HG03378 (cell line): ENCODE results near the gene OBSCN.

ENCODE experiments used
- ATAC-seq: cut with Tn5 transposase; IDR thresholded peaks from one replicate; pipeline ENCODE4 v1.9.1; 2021; ENCODE audit warnings: mild to moderate bottlenecking, moderate library complexity; ENCODE audit not compliant: unreplicated experiment

OBSCN gene

GRCh38 chr1:228207851-228208821, at the start of gene OBSCN:
Gene OBSCN (plus strand): TSS chr1:228208044. CDS start chr1:228211784, 3,740 bp downstream.
- no peak for ATAC-seq

GRCh38 chr1:228158151-228159007, 49.5 kb upstream of the OBSCN start:
- ATAC-seq: no peak

GRCh38 chr1:228159008-228159665, 48.7 kb upstream of the OBSCN start:
- ATAC-seq: no peak

- no peak for ATAC-seq
Measured at GRCh38 chr1:228160201-228160761, 47.6 kb upstream of the OBSCN start.

GRCh38 chr1:228161362-228161761, 46.5 kb upstream of the OBSCN start:
- ATAC-seq: no peak

- ATAC-seq: no peak
Measured at GRCh38 chr1:228161866-228162265, 46.0 kb upstream of the OBSCN start.

GRCh38 chr1:228162286-228163006, 45.4 kb upstream of the OBSCN start:
- ATAC-seq: no peak

GRCh38 chr1:228163007-228163753, 44.7 kb upstream of the OBSCN start:
- no peak for ATAC-seq

- no peak for ATAC-seq
Measured at GRCh38 chr1:228163776-228164519, 43.9 kb upstream of the OBSCN start.

- no peak for ATAC-seq
Measured at GRCh38 chr1:228164561-228165371, 43.1 kb upstream of the OBSCN start.

GRCh38 chr1:228165372-228166169, 42.3 kb upstream of the OBSCN start, which contains the start of gene IBA57:
Gene IBA57 (plus strand): TSS chr1:228165804. CDS start chr1:228165817, 13 bp downstream.
- ATAC-seq: peak; percentile 76

GRCh38 chr1:228166170-228166936, 41.5 kb upstream of the OBSCN start:
- ATAC-seq: peak; percentile 27

GRCh38 chr1:228168563-228169270, 39.1 kb upstream of the OBSCN start:
- no peak for ATAC-seq

- no peak for ATAC-seq
Measured at GRCh38 chr1:228169345-228169744, 38.5 kb upstream of the OBSCN start.

GRCh38 chr1:228170666-228171065, 37.2 kb upstream of the OBSCN start:
- ATAC-seq: no peak
